ENCODE results near the gene LRTM1. TPM values are rescaled to one million over a fixed set of nuclear protein-coding genes. Genes with fewer than 3 reads are reported as not detected.

Gene LRTM1
- total and polyA plus RNA-seq, 2 of the 13 experiments (the other 11 are each of a cell fraction or from before 2014, with no cell fraction given): not detected

- 0 out of 2 replicates have a peak, but pooled peaks cover 2% of the 10 kb centered on the region for H4K20me1 ChIP-seq (ENCODE audit: insufficient read depth, low read length)
- H3K9ac ChIP-seq (ENCODE audit: insufficient read depth, low read depth, low read length): no peak overlapping the region
- ChIA-PET POLR2A (no interaction called here), CTCF (ENCODE audit: low intra/inter-chr PET ratio, low total read pairs) (no interaction called here)
- BruUV-seq (replicated peaks): no TSS peak
- H2AFZ ChIP-seq (ENCODE audit: low read length): no peak overlapping the region
- no peak overlapping the region for H3K4me3 ChIP-seq (replicated peaks in 1 of 3; ENCODE audit: insufficient read depth in 1 of 3, low read depth in 2 of 3, low read length in 3 of 3)
- FAIRE-seq (no peak), ATAC-seq (no peak), DNase-seq (ENCODE audit: low spot score) (no peak)
- H3K36me3 ChIP-seq (replicated peaks in 1 of 2; ENCODE audit: control insufficient read depth in 1 of 2, insufficient read depth in 2 of 2, low read length in 2 of 2): no peaks in the 10 kb centered on the region
- in situ Hi-C loops (cut with HindIII; ENCODE audit: extremely low pct_ligation_motif_present, low pct_unique_long_range_greater_than_20kb): no loop called here
- H3K27ac ChIP-seq (ENCODE audit: extremely low read length, insufficient read depth, low read length): no peak overlapping the region
- WGBS (ENCODE audit: low lambda C conversion rate): 5% methylated on average over 4 of the region's 4 CpGs
- no peaks in the 10 kb centered on the region for H3K79me2 ChIP-seq (ENCODE audit: insufficient read depth, low read length)
- no peaks in the 10 kb centered on the region for H3K4me1 ChIP-seq (ENCODE audit: insufficient read depth, low read length)
- intact Hi-C loops (cut with micrococcal nuclease; ENCODE audit: unreplicated experiment): no loop called here
- H3K27me3 ChIP-seq (ENCODE audit: control insufficient read depth in 1 of 2, insufficient read depth in 2 of 2, low read length in 2 of 2): no peaks in the 10 kb centered on the region; a peak in 1 of 5 replicates
- H3K4me2 ChIP-seq (ENCODE audit: low read depth, low read length): no peak overlapping the region
- no peaks in the 10 kb centered on the region for H3K9me3 ChIP-seq (ENCODE audit: low read length)
- TF ChIP-seq ELK4 (CRISPR knock-in tag; IDR thresholded peaks at IDR 0.05; ENCODE audit: borderline replicate concordance) (no peak), SMARCC2 (IDR thresholded peaks at IDR 0.05) (no peak), ZNF350 (CRISPR knock-in tag; IDR thresholded peaks at IDR 0.05; ENCODE audit: borderline replicate concordance, low read depth) (no peak), SMAD9 (CRISPR knock-in tag; IDR thresholded peaks at IDR 0.05) (no peak), ZSCAN12 (CRISPR knock-in tag; IDR thresholded peaks at IDR 0.05) (no peak), CENPT (CRISPR knock-in tag; IDR thresholded peaks at IDR 0.05; ENCODE audit: low read depth) (no peak), ZUFSP (CRISPR knock-in tag; IDR thresholded peaks at IDR 0.05; ENCODE audit: borderline replicate concordance) (no peak), MXI1 (IDR thresholded peaks at IDR 0.05; ENCODE audit: borderline replicate concordance, low read depth, low read length) (no peak), ATF7-NPFF (CRISPR knock-in tag; IDR thresholded peaks at IDR 0.05; ENCODE audit: low read depth) (no peak), ZBTB7B (CRISPR knock-in tag; IDR thresholded peaks at IDR 0.05) (no peak), LBX2 (CRISPR knock-in tag; IDR thresholded peaks at IDR 0.05; ENCODE audit: borderline replicate concordance) (no peak), STAT6 (CRISPR knock-in tag; IDR thresholded peaks at IDR 0.05; ENCODE audit: borderline replicate concordance) (no peak), SALL2 (CRISPR knock-in tag; IDR thresholded peaks at IDR 0.05) (no peak)
- TF ChIP-seq, protein P1, sequence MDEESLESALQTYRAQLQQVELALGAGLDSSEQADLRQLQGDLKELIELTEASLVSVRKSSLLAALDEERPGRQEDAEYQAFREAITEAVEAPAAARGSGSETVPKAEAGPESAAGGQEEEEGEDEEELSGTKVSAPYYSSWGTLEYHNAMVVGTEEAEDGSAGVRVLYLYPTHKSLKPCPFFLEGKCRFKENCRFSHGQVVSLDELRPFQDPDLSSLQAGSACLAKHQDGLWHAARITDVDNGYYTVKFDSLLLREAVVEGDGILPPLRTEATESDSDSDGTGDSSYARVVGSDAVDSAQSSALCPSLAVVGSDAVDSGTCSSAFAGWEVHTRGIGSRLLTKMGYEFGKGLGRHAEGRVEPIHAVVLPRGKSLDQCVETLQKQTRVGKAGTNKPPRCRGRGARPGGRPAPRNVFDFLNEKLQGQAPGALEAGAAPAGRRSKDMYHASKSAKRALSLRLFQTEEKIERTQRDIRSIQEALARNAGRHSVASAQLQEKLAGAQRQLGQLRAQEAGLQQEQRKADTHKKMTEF (CRISPR knock-in tag; IDR thresholded peaks at IDR 0.05): no peak
Measured at GRCh38 chr3:54917862-54918261, 10.0 kb downstream of the LRTM1 start.

Data from HepG2 (cell line).